H1 (cell line): ENCODE results near the gene COMT. TPM values are rescaled to one million over a fixed set of nuclear protein-coding genes. Genes with fewer than 3 reads are reported as not detected.

Source experiments
- CTCF ChIA-PET: fragments of 300-600 bp; sonication (Branson Sonifier 250); formaldehyde crosslinking; loops from one replicate; lab custom pipeline; 2021; ENCODE audit not compliant: partially characterized antibody; lab: Charles Lee
- POLR2A ChIA-PET: fragments of 300-600 bp; sonication (Branson Sonifier 250); formaldehyde crosslinking; loops from one replicate; lab custom pipeline; 2021; ENCODE audit warnings: inconsistent platforms; ENCODE audit not compliant: partially characterized antibody; lab: Charles Lee
- DNase-seq, 2 experiments: peaks; one replicate each; pipeline versions ENCODE4 v3.0.0 to v3.0.0-alpha.2; 2010 to 2022; ENCODE audit warnings: low spot score in 2 of 2, low read depth in 1 of 2, mixed read lengths in 1 of 2
- FAIRE-seq: peaks from 2 replicates; lab custom pipeline; 2011; peaks lifted over from hg19 to GRCh38; lab: Jason Lieb, UNC
- H2AFZ ChIP-seq: 2 replicates; pipeline ENCODE4 v1.8.1; 2012; ENCODE audit warnings: low read length, inconsistent platforms
- H2AK5ac ChIP-seq: 2 replicates; pipeline ENCODE4 v1.6.1; 2013; ENCODE audit warnings: low read depth, low read length
- H2BK120ac ChIP-seq: replicated peaks from 2 replicates; pipeline ENCODE3; 2013; ENCODE audit warnings: low read depth, low read length, inconsistent platforms
- H2BK12ac ChIP-seq: 2 replicates; pipeline ENCODE4 v1.6.1; 2013; ENCODE audit warnings: low read depth, low read length
- H2BK15ac ChIP-seq: 2 replicates; pipeline ENCODE4 v1.6.1; 2013; ENCODE audit warnings: low read length
- H2BK20ac ChIP-seq: 2 replicates; pipeline ENCODE4 v1.6.1; 2013; ENCODE audit warnings: low read length
- H2BK5ac ChIP-seq: 2 replicates; pipeline ENCODE4 v1.6.1; 2013; ENCODE audit warnings: low read depth, low read length
- H3K14ac ChIP-seq: 2 replicates; pipeline ENCODE4 v1.6.1; 2013; ENCODE audit warnings: inconsistent platforms; ENCODE audit not compliant: insufficient read length
- H3K18ac ChIP-seq: 2 replicates; pipeline ENCODE4 v1.6.1; 2013; ENCODE audit warnings: low read length; ENCODE audit errors: extremely low read depth
- H3K23ac ChIP-seq: 2 replicates; pipeline ENCODE4 v1.6.1; 2013; ENCODE audit warnings: inconsistent platforms; ENCODE audit not compliant: insufficient read length
- H3K23me2 ChIP-seq: 2 replicates; pipeline ENCODE4 v1.6.1; 2013; ENCODE audit warnings: low read depth, low read length
- H3K27ac ChIP-seq: 2 replicates; pipeline ENCODE4 v1.6.1; 2011; ENCODE audit warnings: low read depth, low read length, inconsistent platforms
- H3K27me3 ChIP-seq, 4 experiments: replicated peaks in 1 of 4; 1 replicate in 1 of 4; 2 replicates in 3 of 4; pipeline versions ENCODE4 v1.6.1 to v1.8.1; 2011 to 2013; ENCODE audit warnings: low read length in 3 of 4, mild to moderate bottlenecking in 3 of 4, inconsistent platforms in 2 of 4, mixed read lengths in 2 of 4, moderate library complexity in 1 of 4; ENCODE audit not compliant: control insufficient read depth in 3 of 4, insufficient read depth in 3 of 4; ENCODE audit errors: extremely low read depth in 1 of 4
- H3K36me3 ChIP-seq, 4 experiments: 2 replicates each; pipeline versions ENCODE4 v1.6.1 to v1.8.1; 2011 to 2013; ENCODE audit warnings: mild to moderate bottlenecking in 4 of 4, low read length in 3 of 4, moderate library complexity in 2 of 4, control low read depth in 1 of 4, inconsistent platforms in 1 of 4; ENCODE audit not compliant: insufficient read depth in 4 of 4, control insufficient read depth in 2 of 4
- H3K4ac ChIP-seq: replicated peaks from 2 replicates; pipeline ENCODE3; 2013; ENCODE audit warnings: low read length, low read depth, mixed read lengths, inconsistent platforms; ENCODE audit not compliant: insufficient read length
- H3K4me1 ChIP-seq, 4 experiments: replicated peaks in 1 of 4; 1 replicate in 1 of 4; 2 replicates in 3 of 4; pipeline versions ENCODE4 v1.6.1 to v1.8.1; 2011 to 2013; ENCODE audit warnings: low read length in 3 of 4, inconsistent platforms in 2 of 4, mixed read lengths in 1 of 4; ENCODE audit not compliant: insufficient read depth in 4 of 4, control insufficient read depth in 3 of 4
- H3K4me2 ChIP-seq, 2 experiments: 2 replicates each; pipeline versions ENCODE4 v1.6.1 to v1.8.1; 2011 to 2013; ENCODE audit warnings: low read depth in 2 of 2, low read length in 2 of 2, control low read depth in 1 of 2, inconsistent platforms in 1 of 2, mild to moderate bottlenecking in 1 of 2; ENCODE audit not compliant: insufficient read depth in 1 of 2
- H3K4me3 ChIP-seq, 4 experiments: fragments of 200-600, 300-600 bp in 1 of 4; sonication (generic), shearing (Covaris generic), sonication (Bioruptor Twin) in 1 of 4; 2 replicates each; pipeline versions ENCODE4 v1.5.1 to v1.8.1; 2011 to 2016; ENCODE audit warnings: low read length in 4 of 4, low read depth in 3 of 4, control low read depth in 2 of 4, inconsistent platforms in 2 of 4, mild to moderate bottlenecking in 2 of 4, mixed read lengths in 1 of 4, moderate library complexity in 1 of 4; ENCODE audit not compliant: insufficient read depth in 2 of 4; ENCODE audit errors: extremely low read depth in 1 of 4
- H3K56ac ChIP-seq: replicated peaks from 2 replicates; pipeline ENCODE3; 2013; ENCODE audit warnings: low read depth, mild to moderate bottlenecking, mixed read lengths, low read length, inconsistent platforms; ENCODE audit not compliant: insufficient read length
- H3K79me1 ChIP-seq: 2 replicates; pipeline ENCODE4 v1.6.1; 2013; ENCODE audit warnings: low read depth, low read length, control low read depth
- H3K79me2 ChIP-seq, 2 experiments: 2 replicates each; pipeline versions ENCODE4 v1.6.1 to v1.8.1; 2012 to 2013; ENCODE audit warnings: low read length in 2 of 2, mild to moderate bottlenecking in 2 of 2, inconsistent platforms in 1 of 2; ENCODE audit not compliant: insufficient read depth in 2 of 2, control insufficient read depth in 1 of 2
- H3K9ac ChIP-seq, 4 experiments: replicated peaks in 1 of 4; 1 replicate in 1 of 4; 2 replicates in 3 of 4; pipeline versions ENCODE4 v1.6.1 to v1.8.1; 2011 to 2013; ENCODE audit warnings: low read depth in 3 of 4, low read length in 3 of 4, control low read depth in 2 of 4, mild to moderate bottlenecking in 2 of 4, moderate library complexity in 2 of 4, inconsistent platforms in 1 of 4; ENCODE audit errors: extremely low read depth in 1 of 4
- H3K9me3 ChIP-seq, 2 experiments: 2 replicates each; pipeline versions ENCODE4 v1.6.1 to v1.8.1; 2012 to 2013; ENCODE audit warnings: mild to moderate bottlenecking in 2 of 2, moderate library complexity in 2 of 2, control low read depth in 1 of 2, inconsistent platforms in 1 of 2, low read depth in 1 of 2, low read length in 1 of 2, mixed read lengths in 1 of 2; ENCODE audit not compliant: insufficient read depth in 2 of 2
- H4K20me1 ChIP-seq, 2 experiments: replicated peaks in 1 of 2; 2 replicates each; pipeline versions ENCODE3 to v1.8.1; 2011 to 2013; ENCODE audit warnings: inconsistent platforms in 2 of 2, low read length in 2 of 2, mild to moderate bottlenecking in 1 of 2; ENCODE audit not compliant: insufficient read depth in 2 of 2, control insufficient read depth in 1 of 2
- H4K5ac ChIP-seq: 2 replicates; pipeline ENCODE4 v1.6.1; 2013; ENCODE audit warnings: low read length, low read depth, mixed read lengths, inconsistent platforms; ENCODE audit not compliant: insufficient read length
- H4K8ac ChIP-seq: 2 replicates; pipeline ENCODE4 v1.8.0; 2013; ENCODE audit warnings: mild to moderate bottlenecking, moderate library complexity, low read length, inconsistent platforms; ENCODE audit not compliant: insufficient read depth; ENCODE audit errors: extremely low read depth
- H4K91ac ChIP-seq: replicated peaks from 2 replicates; pipeline ENCODE3; 2013; ENCODE audit warnings: low read length, mixed read lengths, inconsistent platforms; ENCODE audit not compliant: insufficient read length
- SIN3A ChIP-seq, 2 experiments: IDR thresholded peaks in 1 of 2; conservative IDR thresholded peaks in 1 of 2; 2 replicates each; pipeline ENCODE4 v1.6.1; 2011 to 2012; ENCODE audit warnings: low read length in 2 of 2, improper control_type of control experiment in 1 of 2, low read depth in 1 of 2, mild to moderate bottlenecking in 1 of 2
- SP2 ChIP-seq: IDR thresholded peaks from 2 replicates; pipeline ENCODE4 v1.6.1; 2012; ENCODE audit warnings: mild to moderate bottlenecking, low read length, inconsistent platforms
- WGBS, 2 experiments: shearing (Covaris generic) in 1 of 2; methylation state at CpG; one replicate each; pipeline versions ENCODE4 v1.1.6 to v1.1.7; 2013 to 2015; ENCODE audit warnings: low lambda C conversion rate in 2 of 2, mixed read lengths in 2 of 2, inconsistent platforms in 1 of 2, low coverage in 1 of 2, missing lambda C conversion rate in 1 of 2; ENCODE audit not compliant: insufficient replicate concordance in 2 of 2, insufficient coverage in 1 of 2, insufficient read length in 1 of 2; ENCODE audit errors: extremely low coverage in 1 of 2, missing lambda C conversion rate in 1 of 2; 5-methylcytosine and 5-hydroxymethylcytosine counted together
- polyA plus RNA-seq, 7 experiments: library from polyadenylated mRNA; depleted of rRNA in 3 of 7; stranded (reverse) in 5 of 7; unstranded in 2 of 7; fragments of >200 nt in 5 of 7; fragments of 200-250 nt in 2 of 7; gene quantifications; 1 replicate in 5 of 7; 2 replicates in 1 of 7; 4 replicates in 1 of 7; pipeline versions ENCODE4 v1.2.1 to v1.2.3, GENCODE V29; 2011 to 2013; ENCODE audit warnings: missing spikeins in 2 of 7, mixed read lengths in 2 of 7
- total RNA-seq: library from RNA; stranded (reverse); fragmentation: NEBNext Ultra II Directional; extraction: Animal tissue kit (Norgen Biotek cat#: 25700); gene quantifications from 2 replicates; pipeline ENCODE4 v1.2.1, GENCODE V29; 2021

The COMT gene
- total and polyA plus RNA-seq, 2 of the 8 experiments (the other 6 are each of a cell fraction or from before 2014, with no cell fraction given), result 15.2 to 33.7 TPM

DNA sequence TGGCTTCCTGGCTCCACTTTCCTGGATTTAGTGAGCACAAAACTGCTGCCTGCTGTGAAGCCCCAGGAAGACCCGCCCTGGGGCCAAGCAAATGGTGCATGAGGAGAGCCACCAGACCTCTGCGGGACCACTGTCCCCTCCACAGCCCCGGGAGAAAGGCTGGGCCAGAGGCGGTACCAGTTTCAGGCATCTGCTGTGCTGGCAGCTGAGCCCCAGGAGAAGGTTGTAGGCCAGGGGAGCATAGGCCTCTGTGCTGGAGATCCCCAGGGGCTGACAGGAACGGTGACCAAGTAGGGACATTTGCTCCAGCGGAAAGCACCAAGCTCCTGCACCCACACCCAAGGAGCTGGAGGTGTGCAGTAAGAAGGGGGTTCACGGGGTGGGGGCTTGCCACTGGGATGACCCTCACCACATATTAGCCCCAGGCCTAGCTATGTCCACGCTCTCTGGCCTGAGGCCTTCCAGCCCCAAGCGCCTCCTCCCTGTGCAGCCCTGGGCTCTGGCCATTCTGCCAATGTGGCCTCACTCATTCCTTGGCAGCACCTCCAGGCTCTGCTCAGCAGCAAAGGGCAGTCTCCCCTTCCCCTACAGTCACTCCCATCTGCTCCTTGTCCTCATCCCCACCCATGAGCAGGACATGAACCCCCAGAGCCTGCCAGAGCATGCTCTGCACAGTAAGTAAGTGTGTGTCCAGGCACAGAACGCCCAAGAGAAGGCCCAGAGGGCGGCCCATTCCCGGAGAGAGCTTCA lies 24.0 kb upstream of the COMT start:
- H2AFZ ChIP-seq, result no peak overlapping the region
- no peak overlapping the region for H3K4me3 ChIP-seq
- H4K5ac ChIP-seq, result no peak overlapping the region
- no peak overlapping the region for H3K9ac ChIP-seq
- H3K4me2 ChIP-seq, result no peak overlapping the region
- no peak overlapping the region for H3K4ac ChIP-seq
- no peak overlapping the region for H3K56ac ChIP-seq
- POLR2A ChIA-PET, result no interaction called here
- no peaks in the 10 kb centered on the region for H3K36me3 ChIP-seq
- no peaks in the 10 kb centered on the region; a peak in 1 of 7 replicates for H3K27me3 ChIP-seq
- H3K79me2 ChIP-seq, result no peaks in the 10 kb centered on the region
- no peak overlapping the region for H3K14ac ChIP-seq
- no peaks in the 10 kb centered on the region for H3K23me2 ChIP-seq
- H2BK120ac ChIP-seq, result no peak overlapping the region
- H3K4me1 ChIP-seq, result no peaks in the 10 kb centered on the region
- no peaks in the 10 kb centered on the region for H4K20me1 ChIP-seq
- no peak overlapping the region for H2BK5ac ChIP-seq
- H3K18ac ChIP-seq, result no peak overlapping the region
- TF ChIP-seq SIN3A (conservative IDR thresholded peaks at IDR 0.05 in 1 of 2, IDR thresholded peaks at IDR 0.05 in 1 of 2; ENCODE audit: low read depth in 1 of 2, low read length in 2 of 2), result no peak
- TF ChIP-seq SP2, result no peak
- WGBS, 2 experiments, result 96% methylated on average over 12 of the region's 12 CpGs; no CpG with 5 or more reads in 1 of the 2 experiments
- no peak overlapping the region for H3K23ac ChIP-seq
- CTCF ChIA-PET, result interaction anchor here (1.0 to 10.9 kb wide), 10 partner anchors 14 to 186 kb away, joined by 3 to 145 read pairs (median 4); no protein-coding TSS in a partner anchor
- H2BK15ac ChIP-seq, result no peak overlapping the region
- H3K9me3 ChIP-seq, result no peaks in the 10 kb centered on the region
- no peak overlapping the region for H4K8ac ChIP-seq
- no peak overlapping the region for H2BK12ac ChIP-seq
- no peak overlapping the region for H3K27ac ChIP-seq
- H3K79me1 ChIP-seq, result no peaks in the 10 kb centered on the region; the same call in 1 of the 2 replicates
- no peak for FAIRE-seq
- no peak overlapping the region for H2AK5ac ChIP-seq
- H2BK20ac ChIP-seq, result no peak overlapping the region
- DNase-seq, result no peak
- no peak overlapping the region for H4K91ac ChIP-seq
